Measurements from ENCODE around the gene TCF25. TPM values are rescaled to one million over a fixed set of nuclear protein-coding genes. Genes with fewer than 3 reads are reported as not detected.
A peak's percentile ranks its signal among the peaks of the same experiment; 100 is the strongest.

TCF25 gene
- total and polyA plus RNA-seq, 11 donors = 52.5 to 115 (median 96.4) TPM

- Histone ChIP-seq H3K9me3 (no peaks in the 10 kb centered on the region), H3K4me3 (peak within 1 kb of the TSS; percentile 58 to 80 (median 72)), H3K4me1 (peaks cover 13 to 74% (median 41%) of the 10 kb centered on the region in 12 donors), H3K27me3 (peaks cover 0 to 43% (median 16%) of the 10 kb centered on the region in 9 donors), H3K27ac (peak within 1 kb of the TSS; percentile 70 to 96 (median 88)), H3K36me3 (no peaks in the 10 kb centered on the region)
- TF ChIP-seq CTCF (IDR thresholded peaks at IDR 0.05) (no peak), POLR2A (IDR thresholded peaks at IDR 0.05) (peak; percentile 9 to 91)
- DNase-seq (peak; percentile 72 to 90 (median 81)), ATAC-seq (peak in 3 of 4 donors; percentile 36 to 54 (median 54))
- intact Hi-C loops (cut with DNase I) = loop anchor here in 1 of 10 donors (10.0 kb wide), 1 partner anchor 48 kb away; the partner anchor contains the start of gene TCF25
- WGBS, 4 donors = 1 to 2% (median 1%) methylated on average over 40 to 88 of the region's 88 CpGs
Measured at GRCh38 chr16:89922884-89923639, 49.7 kb downstream of the TCF25 start, which contains the start of gene TUBB3. Gene TUBB3, plus strand, starts transcription at chr16:89923342. Its CDS starts 60 bp downstream, at chr16:89923402.

- no peak for TF ChIP-seq POLR2A (IDR thresholded peaks at IDR 0.05)
- no peak for TF ChIP-seq CTCF (IDR thresholded peaks at IDR 0.05)
- intact Hi-C loops (cut with DNase I) = loop anchor here in 1 of 10 donors (10.0 kb wide), 1 partner anchor 49 kb away; the partner anchor contains the start of gene TCF25
- Histone ChIP-seq H3K36me3 (no peaks in the 10 kb centered on the region), H3K4me3 (peak overlapping the region; percentile 58 to 80 (median 72)), H3K9me3 (no peaks in the 10 kb centered on the region), H3K27ac (peak overlapping the region in 6 of 12 donors; percentile 54 to 92 (median 88)), H3K4me1 (peaks cover 8 to 66% (median 33%) of the 10 kb centered on the region in 12 donors), H3K27me3 (peaks cover 0 to 43% (median 16%) of the 10 kb centered on the region in 9 donors)
- peak in 2 of 5 donors; percentile 34 to 66 for DNase-seq
- 3 to 5% (median 4%) methylated on average over 7 to 41 of the region's 41 CpGs for WGBS, 4 donors
- no peak for ATAC-seq
Measured at GRCh38 chr16:89923640-89924296, 50.4 kb downstream of the TCF25 start.

- TF ChIP-seq POLR2A (IDR thresholded peaks at IDR 0.05) = no peak
- no peak for TF ChIP-seq CTCF (IDR thresholded peaks at IDR 0.05)
- peak in 1 of 5 donors; percentile 58 for DNase-seq
- Histone ChIP-seq H3K9me3 (no peaks in the 10 kb centered on the region), H3K27me3 (peaks cover 0 to 43% (median 16%) of the 10 kb centered on the region in 9 donors), H3K36me3 (no peaks in the 10 kb centered on the region), H3K4me1 (peaks cover 8 to 65% (median 30%) of the 10 kb centered on the region in 12 donors), H3K4me3 (peak overlapping the region in 5 of 12 donors; percentile 72 to 80 (median 72)), H3K27ac (no peak overlapping the region)
- intact Hi-C loops (cut with DNase I) = loop anchor here in 1 of 10 donors (10.0 kb wide), 1 partner anchor 50 kb away; the partner anchor contains the start of gene TCF25
- 5 to 14% (median 7%) methylated on average over 8 to 14 of the region's 14 CpGs for WGBS, 4 donors
- ATAC-seq = no peak
Measured at GRCh38 chr16:89924297-89924924, 51.0 kb downstream of the TCF25 start.
